Measurements from ENCODE around the gene ABCG8.

- no peak for TF ChIP-seq CTCF (IDR thresholded peaks at IDR 0.05)
- no peak for TF ChIP-seq POLR2A (IDR thresholded peaks at IDR 0.05)
These were observed 12.9 kb upstream of the ABCG8 start for GRCh38 chr2:43825841-43826240.

Measured in lower leg skin (tissue), 3 donors.